NB4 (cell line): ENCODE measurements around the gene PLEKHJ1.

Source experiments
- DNase-seq: peaks from one replicate; pipeline ENCODE4 v3.0.0; 2010; ENCODE audit warnings: low read depth
- H3K4me3 ChIP-seq: one replicate; pipeline ENCODE4 v1.5.1; 2011; ENCODE audit warnings: mild to moderate bottlenecking, low read depth, low read length, moderate library complexity
- CTCF ChIP-seq: IDR thresholded peaks from one replicate; pipeline ENCODE4 v1.5.1; 2012; ENCODE audit warnings: low read depth, low read length
- MAX ChIP-seq: IDR thresholded peaks from 2 replicates; pipeline ENCODE4 v1.6.1; 2011; ENCODE audit warnings: low read depth, low read length
- MYC ChIP-seq: IDR thresholded peaks from 2 replicates; pipeline ENCODE4 v1.6.1; 2011; ENCODE audit warnings: low read depth, low read length
- POLR2A ChIP-seq: IDR thresholded peaks from 2 replicates; pipeline ENCODE4 v1.6.1; 2011; ENCODE audit warnings: mild to moderate bottlenecking; ENCODE audit not compliant: insufficient read length; ENCODE audit errors: extremely low read depth

Gene PLEKHJ1

GRCh38 chr19:2193807-2194206 lies 42.3 kb downstream of the PLEKHJ1 start:
- no peak overlapping the region for H3K4me3 ChIP-seq
- TF ChIP-seq CTCF = no peak
- TF ChIP-seq MYC = no peak
- TF ChIP-seq MAX = no peak
- TF ChIP-seq POLR2A = no peak
- DNase-seq = no peak

GRCh38 chr19:2192862-2193261 lies 43.3 kb downstream of the PLEKHJ1 start:
- no peak for TF ChIP-seq POLR2A
- TF ChIP-seq MAX = no peak
- TF ChIP-seq CTCF = no peak
- TF ChIP-seq MYC = no peak
- DNase-seq = no peak
- H3K4me3 ChIP-seq = no peak overlapping the region

- H3K4me3 ChIP-seq = no peak overlapping the region
- no peak for DNase-seq
- no peak for TF ChIP-seq POLR2A
- no peak for TF ChIP-seq MAX
- no peak for TF ChIP-seq CTCF
- no peak for TF ChIP-seq MYC
Measured at GRCh38 chr19:2191456-2192310, 44.4 kb downstream of the PLEKHJ1 start.

GRCh38 chr19:2190848-2191455 lies 45.2 kb downstream of the PLEKHJ1 start:
- H3K4me3 ChIP-seq = no peak overlapping the region
- TF ChIP-seq CTCF (no peak), MYC (no peak), MAX (no peak), POLR2A (no peak)

GRCh38 chr19:2189880-2190279 lies 46.2 kb downstream of the PLEKHJ1 start:
- DNase-seq = no peak
- H3K4me3 ChIP-seq = no peak overlapping the region
- TF ChIP-seq POLR2A (no peak), MAX (no peak), MYC (no peak), CTCF (no peak)

More at GRCh38 chr19:2190848-2191455, 45.2 kb downstream of the PLEKHJ1 start:
- DNase-seq = no peak
